LHCN-M2 (cell line): ENCODE data around the gene APRT. TPM values are rescaled to one million over a fixed set of nuclear protein-coding genes. Genes with fewer than 3 reads are reported as not detected.
A peak's percentile ranks its signal among the peaks of the same experiment; 100 is the strongest.
"Not testable (repeated sequence)": the region's sequence is repeated elsewhere in the genome, so short reads cannot be mapped to it uniquely, and the experiment has no call there.

ENCODE experiments used
- DNase-seq: peaks from one replicate; pipeline ENCODE4 v3.0.0-alpha.2; 2012; ENCODE audit warnings: low read depth
- total RNA-seq: library from RNA; depleted of rRNA; stranded (reverse); fragments of >200 nt; gene quantifications from 2 replicates; pipeline ENCODE4 v1.2.3, GENCODE V29; 2014

APRT gene
- total RNA-seq, 1 experiment from 2014 or later: 145 TPM

- DNase-seq: peak; percentile 91
These were observed 38.6 kb downstream of the APRT start for GRCh38 chr16:88772871-88773811.

GRCh38 chr16:88771781-88772180 lies 39.9 kb downstream of the APRT start:
- DNase-seq: not testable (repeated sequence)

- no peak for DNase-seq
These were observed 40.4 kb downstream of the APRT start for GRCh38 chr16:88771294-88771772.

- peak; percentile 86 for DNase-seq
These were observed 41.1 kb downstream of the APRT start for GRCh38 chr16:88770461-88771293.

GRCh38 chr16:88769617-88770460 lies 41.9 kb downstream of the APRT start:
- DNase-seq: no peak

- DNase-seq: peak; percentile 74
These were observed 43.5 kb downstream of the APRT start for GRCh38 chr16:88768071-88768783.

GRCh38 chr16:88767546-88768070 lies 44.1 kb downstream of the APRT start:
- no peak for DNase-seq

- no peak for DNase-seq
These were observed 44.8 kb downstream of the APRT start for GRCh38 chr16:88766975-88767374.

GRCh38 chr16:88764913-88765349 lies 46.8 kb downstream of the APRT start:
- DNase-seq: no peak

- no peak for DNase-seq
These were observed 47.6 kb downstream of the APRT start for GRCh38 chr16:88764080-88764479.

GRCh38 chr16:88763502-88764053 lies 48.1 kb downstream of the APRT start:
- DNase-seq: no peak

- DNase-seq: no peak
These were observed 48.8 kb downstream of the APRT start for GRCh38 chr16:88762941-88763340.

- DNase-seq: no peak
These were observed 49.4 kb downstream of the APRT start for GRCh38 chr16:88762258-88762870.

- no peak for DNase-seq
These were observed 49.9 kb downstream of the APRT start for GRCh38 chr16:88761830-88762229.

- no peak for DNase-seq
These were observed 50.6 kb downstream of the APRT start for GRCh38 chr16:88761143-88761534.

- no peak for DNase-seq
These were observed 51.1 kb downstream of the APRT start for GRCh38 chr16:88760424-88761142.

GRCh38 chr16:88759976-88760350 lies 51.8 kb downstream of the APRT start:
- no peak for DNase-seq
